Muscle layer of colon (tissue), 2 donors: ENCODE measurements around the gene CCDC171.

ENCODE experiments used
- H3K27ac ChIP-seq: one replicate; pipeline ENCODE4 v1.7.0; 2013; ENCODE audit warnings: low read depth, mild to moderate bottlenecking, low read length, moderate library complexity
- H3K27me3 ChIP-seq, 2 donors: one replicate each; pipeline ENCODE4 v1.7.0; 2013; ENCODE audit warnings: low read length in 2 of 2, mild to moderate bottlenecking in 2 of 2; ENCODE audit not compliant: insufficient read depth in 2 of 2, control insufficient read depth in 1 of 2
- H3K36me3 ChIP-seq: one replicate; pipeline ENCODE4 v1.7.0; 2013; ENCODE audit warnings: mild to moderate bottlenecking, low read length; ENCODE audit not compliant: insufficient read depth
- H3K4me1 ChIP-seq: one replicate; pipeline ENCODE4 v1.7.0; 2013; ENCODE audit warnings: mild to moderate bottlenecking, low read length; ENCODE audit not compliant: insufficient read depth
- H3K4me3 ChIP-seq, 2 donors: one replicate each; pipeline ENCODE4 v1.7.0; 2013; ENCODE audit warnings: low read length in 2 of 2, low read depth in 1 of 2, mild to moderate bottlenecking in 1 of 2, moderate library complexity in 1 of 2
- H3K9ac ChIP-seq: one replicate; pipeline ENCODE4 v1.7.0; 2013; ENCODE audit warnings: low read length
- H3K9me3 ChIP-seq: one replicate; pipeline ENCODE4 v1.7.0; 2013; ENCODE audit warnings: mild to moderate bottlenecking, low read length
- donor health status: abdominal sarcoma.
- donor health status: Adenocarcinoma of cecum.

Gene CCDC171

DNA sequence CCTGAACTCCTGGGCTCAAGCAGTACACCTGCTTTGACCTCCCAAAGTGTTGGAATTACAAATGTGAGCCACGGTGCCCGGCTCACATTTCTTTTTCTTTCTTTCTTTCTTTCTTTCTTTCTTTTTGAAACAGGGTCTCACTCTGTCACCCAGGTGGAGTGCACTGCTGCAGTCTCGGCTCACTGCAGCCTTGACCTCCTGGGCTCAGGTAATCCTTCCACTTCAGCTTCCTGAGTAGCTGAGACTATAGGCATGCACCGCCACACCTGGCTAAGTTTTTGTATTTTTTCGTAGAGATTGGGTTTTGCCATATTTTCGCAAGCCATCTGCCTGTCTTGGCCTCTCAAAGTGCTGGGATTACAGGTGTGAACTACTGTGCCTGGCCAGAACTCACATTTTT is 183.7 kb downstream of the CCDC171 start:
- peaks cover 6% of the 10 kb centered on the region for H3K4me1 ChIP-seq
- no peaks in the 10 kb centered on the region for H3K36me3 ChIP-seq
- no peaks in the 10 kb centered on the region for H3K27me3 ChIP-seq
- H3K4me3 ChIP-seq = no peak overlapping the region
- no peak overlapping the region for H3K9ac ChIP-seq
- no peaks in the 10 kb centered on the region for H3K9me3 ChIP-seq
- no peak overlapping the region for H3K27ac ChIP-seq

DNA sequence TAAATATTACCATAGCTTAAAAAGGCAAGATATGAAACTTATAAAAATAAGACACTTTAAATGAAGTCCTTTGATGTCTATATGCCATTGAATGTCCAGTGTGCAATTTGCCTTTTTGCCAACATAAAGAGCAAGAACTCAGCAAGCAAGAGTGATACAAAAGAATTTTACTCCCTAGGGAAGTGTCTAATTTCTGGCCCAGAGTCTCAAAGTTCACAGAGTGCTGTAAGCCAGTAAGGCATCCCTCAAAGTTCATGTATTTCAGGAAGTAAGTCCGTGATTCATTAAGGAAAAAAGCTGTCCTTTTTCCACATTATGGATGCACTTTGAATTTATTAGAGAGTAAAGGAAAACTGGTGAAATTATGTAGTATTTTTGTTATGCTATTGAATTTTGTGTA is 185.2 kb downstream of the CCDC171 start:
- H3K27ac ChIP-seq = no peak overlapping the region
- no peak overlapping the region for H3K9ac ChIP-seq
- H3K9me3 ChIP-seq = no peaks in the 10 kb centered on the region
- H3K4me3 ChIP-seq = no peak overlapping the region
- no peaks in the 10 kb centered on the region for H3K27me3 ChIP-seq
- H3K4me1 ChIP-seq = peaks cover 6% of the 10 kb centered on the region
- H3K36me3 ChIP-seq = no peaks in the 10 kb centered on the region

DNA sequence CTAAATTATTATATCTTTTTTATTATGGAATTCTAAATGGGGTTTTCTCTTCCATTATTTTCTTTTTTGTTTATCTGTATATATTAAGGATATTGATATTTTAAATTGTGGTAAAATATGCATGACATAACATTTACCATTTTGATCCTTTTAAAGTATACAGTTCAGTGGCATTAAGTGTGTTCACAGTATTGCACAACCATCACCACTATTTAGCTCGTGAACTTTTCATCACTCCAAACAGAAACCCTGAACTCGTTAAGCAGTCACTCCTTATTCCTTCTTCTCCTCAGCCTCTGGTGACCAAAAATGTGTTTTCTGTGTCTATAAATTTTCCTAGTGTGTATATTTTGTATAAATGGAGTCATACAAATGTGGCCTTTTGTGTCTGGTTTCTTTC is 188.2 kb downstream of the CCDC171 start:
- H3K4me1 ChIP-seq = no peaks in the 10 kb centered on the region
- no peaks in the 10 kb centered on the region for H3K9me3 ChIP-seq
- no peak overlapping the region for H3K9ac ChIP-seq
- no peaks in the 10 kb centered on the region for H3K27me3 ChIP-seq
- H3K27ac ChIP-seq = no peak overlapping the region
- no peaks in the 10 kb centered on the region for H3K36me3 ChIP-seq
- no peak overlapping the region for H3K4me3 ChIP-seq

DNA sequence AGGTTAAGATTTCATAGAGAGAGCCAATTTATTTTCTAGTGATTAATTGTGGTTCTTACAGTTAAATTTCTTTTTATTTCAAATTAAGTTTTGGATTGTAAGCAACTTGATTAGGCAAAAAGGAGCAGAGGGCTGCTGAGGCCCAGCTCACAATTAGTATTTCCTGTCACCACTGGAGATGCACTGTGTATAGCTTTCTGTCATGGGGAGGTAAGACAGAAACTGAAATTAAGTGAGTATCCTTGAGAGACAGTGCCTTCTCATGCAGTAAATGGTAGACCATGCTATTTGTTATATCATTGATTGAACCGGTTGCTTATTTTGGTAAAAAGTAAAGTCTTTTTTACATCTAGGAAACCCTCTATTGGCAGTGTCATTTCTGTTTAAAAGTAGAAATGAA is 190.7 kb downstream of the CCDC171 start:
- Histone ChIP-seq H3K27me3 (no peaks in the 10 kb centered on the region), H3K4me3 (no peak overlapping the region), H3K9me3 (no peaks in the 10 kb centered on the region), H3K9ac (no peak overlapping the region), H3K4me1 (no peaks in the 10 kb centered on the region), H3K27ac (no peak overlapping the region), H3K36me3 (no peaks in the 10 kb centered on the region)

DNA sequence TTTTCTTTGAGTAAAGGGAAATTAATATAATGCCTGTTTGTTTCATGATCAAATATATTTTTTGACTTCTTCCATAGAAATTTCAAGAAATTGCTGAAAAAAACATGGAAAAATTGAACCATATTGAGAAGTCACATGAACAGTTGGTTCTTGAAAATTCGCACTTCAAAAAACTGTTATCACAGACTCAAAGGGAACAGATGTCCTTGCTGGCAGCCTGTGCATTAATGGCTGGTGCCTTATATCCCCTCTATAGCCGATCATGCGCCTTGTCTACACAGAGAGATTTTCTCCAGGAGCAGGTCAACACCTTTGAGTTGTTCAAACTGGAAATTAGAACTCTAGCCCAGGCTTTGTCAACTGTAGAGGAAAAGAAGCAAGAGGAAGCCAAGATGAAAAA is 191.4 kb downstream of the CCDC171 start:
- H3K4me3 ChIP-seq = no peak overlapping the region

DNA sequence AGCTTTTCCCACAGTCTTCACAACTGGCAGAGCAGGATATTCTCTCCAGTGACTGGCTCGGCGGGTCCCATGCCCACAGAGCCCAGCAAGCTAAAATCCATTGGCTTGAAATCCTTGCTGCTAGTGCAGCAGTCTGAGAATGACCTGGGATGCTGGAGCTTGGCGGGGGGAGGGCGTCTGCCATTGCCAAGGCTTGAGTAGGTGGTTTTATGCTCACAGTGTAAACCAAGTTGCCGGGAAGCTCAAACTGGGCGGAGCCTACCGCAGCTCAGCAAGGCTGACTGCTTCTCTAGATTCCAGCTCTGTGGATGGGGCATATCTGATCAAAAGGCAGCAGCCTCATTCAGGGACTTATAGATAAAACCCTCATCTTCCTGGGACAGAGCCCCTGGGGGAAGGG is 194.1 kb downstream of the CCDC171 start:
- Histone ChIP-seq H3K27me3 (no peaks in the 10 kb centered on the region), H3K4me3 (no peak overlapping the region), H3K4me1 (no peaks in the 10 kb centered on the region), H3K9me3 (no peaks in the 10 kb centered on the region), H3K36me3 (no peaks in the 10 kb centered on the region), H3K27ac (no peak overlapping the region), H3K9ac (no peak overlapping the region)

More for the DNA sequence above, 191.4 kb downstream of the CCDC171 start:
- Histone ChIP-seq H3K27me3 (no peaks in the 10 kb centered on the region), H3K9ac (no peak overlapping the region), H3K9me3 (no peaks in the 10 kb centered on the region), H3K36me3 (no peaks in the 10 kb centered on the region), H3K27ac (no peak overlapping the region), H3K4me1 (no peaks in the 10 kb centered on the region)

DNA sequence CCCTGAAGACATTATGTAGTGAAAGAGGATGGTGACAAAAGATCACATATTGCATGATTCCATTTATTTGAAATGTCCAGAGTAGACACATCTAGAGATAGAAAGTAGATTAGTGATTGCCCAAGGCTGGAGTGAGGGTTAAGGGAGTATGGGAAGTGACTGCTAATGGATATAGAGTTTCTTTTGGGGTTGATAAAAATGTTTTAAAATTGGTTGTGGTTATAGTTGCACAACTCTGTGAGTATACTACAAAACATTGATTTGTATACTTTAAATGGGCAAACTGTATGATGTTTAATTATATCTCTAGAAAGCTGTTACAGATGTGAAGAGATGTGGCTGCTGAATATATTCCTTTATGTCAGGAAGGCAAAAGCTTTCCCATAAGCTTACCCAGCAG is 202.8 kb downstream of the CCDC171 start:
- no peaks in the 10 kb centered on the region for H3K9me3 ChIP-seq
- no peaks in the 10 kb centered on the region for H3K27me3 ChIP-seq
- H3K4me3 ChIP-seq = no peak overlapping the region
- no peak overlapping the region for H3K9ac ChIP-seq
- no peaks in the 10 kb centered on the region for H3K4me1 ChIP-seq
- no peaks in the 10 kb centered on the region for H3K36me3 ChIP-seq
- H3K27ac ChIP-seq = no peak overlapping the region

DNA sequence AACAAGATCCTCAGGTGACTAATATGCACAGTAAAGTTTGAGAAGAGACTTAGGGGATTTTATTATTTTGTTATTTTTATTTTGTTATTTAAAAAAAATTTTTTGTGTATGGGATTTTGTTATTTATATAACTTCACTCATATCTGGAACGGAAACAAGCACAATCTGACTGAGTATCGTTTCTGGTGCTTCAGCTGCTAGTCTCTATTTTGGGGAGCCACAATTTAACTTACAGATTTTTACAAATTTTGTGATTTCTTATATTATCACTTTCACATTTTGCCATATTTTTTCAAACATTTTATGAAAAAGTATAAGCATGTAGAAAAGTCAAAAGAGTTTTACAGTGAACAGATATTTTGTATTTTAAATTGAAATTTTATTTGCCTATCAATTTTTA is 208.7 kb downstream of the CCDC171 start:
- Histone ChIP-seq H3K9ac (no peak overlapping the region), H3K27ac (no peak overlapping the region), H3K9me3 (no peaks in the 10 kb centered on the region), H3K27me3 (no peaks in the 10 kb centered on the region), H3K4me3 (no peak overlapping the region), H3K36me3 (no peaks in the 10 kb centered on the region), H3K4me1 (no peaks in the 10 kb centered on the region)

DNA sequence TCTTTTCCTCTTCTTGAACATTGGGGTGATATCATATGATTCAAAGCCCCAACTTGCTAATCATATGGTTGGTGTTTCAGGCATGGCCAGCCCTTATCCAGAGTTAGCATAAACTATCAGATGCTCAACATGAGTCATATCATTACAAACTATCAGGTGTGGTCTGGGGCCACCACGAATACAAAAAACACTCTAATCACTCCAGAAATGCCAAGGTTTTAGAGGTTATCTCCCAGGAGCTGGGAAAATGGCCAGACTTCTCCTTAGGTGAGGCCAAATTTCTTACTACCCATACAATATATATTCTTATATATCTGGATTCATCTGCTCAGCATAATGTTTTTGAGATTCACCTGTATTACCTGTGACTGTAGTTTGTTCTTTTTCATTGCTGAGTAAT is 210.5 kb downstream of the CCDC171 start:
- Histone ChIP-seq H3K27ac (no peak overlapping the region), H3K4me1 (no peaks in the 10 kb centered on the region), H3K9me3 (no peaks in the 10 kb centered on the region)

DNA sequence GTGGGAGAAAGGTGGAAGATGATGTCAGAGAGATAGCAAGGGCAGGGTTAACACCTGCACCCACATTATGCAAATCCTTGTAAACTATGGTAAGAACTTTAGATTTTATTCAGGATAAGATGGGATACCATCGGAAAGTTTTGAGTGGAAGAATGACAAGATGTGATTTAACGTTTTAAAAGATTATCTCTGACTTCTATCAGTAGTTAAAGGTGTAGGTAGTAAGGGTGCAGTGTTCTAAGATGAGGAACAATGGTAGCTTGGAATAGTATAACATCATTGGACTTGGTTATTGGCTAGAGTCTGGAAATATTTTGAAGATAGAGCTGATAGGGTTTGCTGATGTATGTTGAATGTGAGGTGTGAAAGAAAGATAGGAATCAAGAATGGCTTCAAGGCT is 211.3 kb downstream of the CCDC171 start:
- H3K9ac ChIP-seq = no peak overlapping the region
- no peaks in the 10 kb centered on the region for H3K27me3 ChIP-seq
- H3K36me3 ChIP-seq = no peaks in the 10 kb centered on the region
- no peaks in the 10 kb centered on the region for H3K4me1 ChIP-seq
- no peaks in the 10 kb centered on the region for H3K9me3 ChIP-seq
- no peak overlapping the region for H3K4me3 ChIP-seq
- no peak overlapping the region for H3K27ac ChIP-seq

More for the DNA sequence above, 210.5 kb downstream of the CCDC171 start:
- Histone ChIP-seq H3K9ac (no peak overlapping the region), H3K27me3 (no peaks in the 10 kb centered on the region), H3K36me3 (no peaks in the 10 kb centered on the region), H3K4me3 (no peak overlapping the region)

DNA sequence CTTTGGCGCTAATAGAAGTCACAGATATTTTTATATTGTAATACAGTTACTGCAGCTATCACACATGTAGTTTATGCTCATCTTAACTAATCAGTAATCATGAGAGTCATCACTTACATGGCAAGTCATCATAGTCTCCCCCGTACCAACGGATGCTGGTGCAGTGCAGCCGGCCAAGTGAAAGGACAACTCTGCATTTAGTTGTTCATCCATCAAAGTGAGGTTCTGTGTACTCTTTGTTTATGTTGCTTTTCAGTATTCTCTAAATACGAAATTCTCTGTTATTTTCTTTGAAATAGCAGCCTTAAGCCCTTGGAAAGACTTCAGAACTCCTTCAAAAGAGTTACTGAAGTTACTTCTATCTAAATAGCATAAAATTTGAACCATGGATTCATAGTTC is 216.7 kb downstream of the CCDC171 start:
- no peaks in the 10 kb centered on the region for H3K4me1 ChIP-seq
- H3K27me3 ChIP-seq = no peaks in the 10 kb centered on the region
- H3K4me3 ChIP-seq = no peak overlapping the region
- H3K27ac ChIP-seq = no peak overlapping the region
- H3K9ac ChIP-seq = no peak overlapping the region
- no peaks in the 10 kb centered on the region for H3K9me3 ChIP-seq
- no peaks in the 10 kb centered on the region for H3K36me3 ChIP-seq

DNA sequence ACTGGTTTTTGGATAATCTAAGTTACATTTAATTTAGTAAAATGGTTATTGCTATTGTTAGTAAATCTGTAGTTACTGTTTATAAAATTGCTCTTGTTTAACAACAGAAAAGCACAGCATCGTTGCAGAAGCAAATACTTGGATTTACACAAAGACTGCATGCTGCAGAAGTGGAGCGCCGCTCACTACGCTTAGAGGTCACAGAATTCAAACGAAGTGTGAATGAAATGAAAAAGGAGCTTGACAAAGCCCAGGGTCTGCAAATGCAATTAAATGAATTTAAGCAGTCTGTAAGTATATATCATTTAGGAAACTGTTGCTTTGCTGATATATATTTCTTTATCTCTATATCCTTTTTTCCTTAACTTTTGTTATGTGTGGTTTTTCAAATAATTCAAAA is 226.0 kb downstream of the CCDC171 start:
- no peaks in the 10 kb centered on the region for H3K36me3 ChIP-seq
- H3K27me3 ChIP-seq = no peaks in the 10 kb centered on the region
- H3K9ac ChIP-seq = no peak overlapping the region
- H3K4me3 ChIP-seq = no peak overlapping the region
- H3K9me3 ChIP-seq = no peaks in the 10 kb centered on the region
- H3K27ac ChIP-seq = no peak overlapping the region
- no peaks in the 10 kb centered on the region for H3K4me1 ChIP-seq
